HEK293 (cell line): ENCODE data around the gene CCDC14.

Source experiments
- TRIM28 ChIP-seq: IDR thresholded peaks from 2 replicates; pipeline ENCODE4 v1.6.1; 2011; ENCODE audit warnings: low read length, control low read depth, borderline replicate concordance
- ZNF221 ChIP-seq: fragments of 450-650 bp; formaldehyde crosslinking; IDR thresholded peaks from 2 replicates; pipeline ENCODE4 v1.5.1; 2017; ENCODE audit warnings: missing biosample characterization, missing genetic modification characterization, borderline replicate concordance
- ZNF747 ChIP-seq: fragments of 450-650 bp; formaldehyde crosslinking; IDR thresholded peaks from 2 replicates; pipeline ENCODE4 v1.5.1; 2016; ENCODE audit warnings: missing biosample characterization, missing genetic modification characterization
- TF ChIP-seq, protein P1 (sequence below): fragments of 450-650 bp; formaldehyde crosslinking; IDR thresholded peaks from 2 replicates; pipeline ENCODE4 v1.5.1; 2016; ENCODE audit warnings: missing biosample characterization, missing genetic modification characterization
- TF ChIP-seq, protein P2 (sequence below): IDR thresholded peaks from 2 replicates; pipeline ENCODE4 v1.6.1; 2011; ENCODE audit warnings: mild to moderate bottlenecking, low read depth, low read length, borderline replicate concordance

DNA sequence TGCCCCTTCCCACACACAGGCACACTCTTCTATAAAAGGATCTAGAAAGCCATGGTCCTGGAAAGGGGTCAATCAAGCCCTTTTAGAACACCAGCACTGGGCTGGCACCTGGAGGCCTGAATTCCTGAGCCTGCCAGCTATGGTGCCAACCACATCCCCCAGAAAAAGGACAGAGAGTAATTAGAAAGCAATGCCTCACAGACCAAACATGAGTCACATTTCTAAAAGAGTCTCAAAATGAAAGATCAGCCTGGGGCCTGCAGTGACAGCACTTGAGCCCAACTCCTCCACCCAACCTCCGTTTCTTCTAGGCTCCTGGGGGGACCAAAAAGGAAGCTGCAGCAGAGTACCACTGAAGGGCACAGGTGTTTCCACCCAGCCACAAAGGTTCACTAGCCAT is 91.0 kb downstream of the CCDC14 start:
- TF ChIP-seq, protein P1, sequence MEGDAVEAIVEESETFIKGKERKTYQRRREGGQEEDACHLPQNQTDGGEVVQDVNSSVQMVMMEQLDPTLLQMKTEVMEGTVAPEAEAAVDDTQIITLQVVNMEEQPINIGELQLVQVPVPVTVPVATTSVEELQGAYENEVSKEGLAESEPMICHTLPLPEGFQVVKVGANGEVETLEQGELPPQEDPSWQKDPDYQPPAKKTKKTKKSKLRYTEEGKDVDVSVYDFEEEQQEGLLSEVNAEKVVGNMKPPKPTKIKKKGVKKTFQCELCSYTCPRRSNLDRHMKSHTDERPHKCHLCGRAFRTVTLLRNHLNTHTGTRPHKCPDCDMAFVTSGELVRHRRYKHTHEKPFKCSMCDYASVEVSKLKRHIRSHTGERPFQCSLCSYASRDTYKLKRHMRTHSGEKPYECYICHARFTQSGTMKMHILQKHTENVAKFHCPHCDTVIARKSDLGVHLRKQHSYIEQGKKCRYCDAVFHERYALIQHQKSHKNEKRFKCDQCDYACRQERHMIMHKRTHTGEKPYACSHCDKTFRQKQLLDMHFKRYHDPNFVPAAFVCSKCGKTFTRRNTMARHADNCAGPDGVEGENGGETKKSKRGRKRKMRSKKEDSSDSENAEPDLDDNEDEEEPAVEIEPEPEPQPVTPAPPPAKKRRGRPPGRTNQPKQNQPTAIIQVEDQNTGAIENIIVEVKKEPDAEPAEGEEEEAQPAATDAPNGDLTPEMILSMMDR (tag by site-specific recombination) = no peak
- TF ChIP-seq TRIM28 (no peak), ZNF221 (tag by site-specific recombination) (no peak), ZNF747 (tag by site-specific recombination) (no peak)
- TF ChIP-seq, protein P2, sequence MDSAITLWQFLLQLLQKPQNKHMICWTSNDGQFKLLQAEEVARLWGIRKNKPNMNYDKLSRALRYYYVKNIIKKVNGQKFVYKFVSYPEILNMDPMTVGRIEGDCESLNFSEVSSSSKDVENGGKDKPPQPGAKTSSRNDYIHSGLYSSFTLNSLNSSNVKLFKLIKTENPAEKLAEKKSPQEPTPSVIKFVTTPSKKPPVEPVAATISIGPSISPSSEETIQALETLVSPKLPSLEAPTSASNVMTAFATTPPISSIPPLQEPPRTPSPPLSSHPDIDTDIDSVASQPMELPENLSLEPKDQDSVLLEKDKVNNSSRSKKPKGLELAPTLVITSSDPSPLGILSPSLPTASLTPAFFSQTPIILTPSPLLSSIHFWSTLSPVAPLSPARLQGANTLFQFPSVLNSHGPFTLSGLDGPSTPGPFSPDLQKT = no peak
